Uterus (tissue), 4 donors: ENCODE measurements around the gene ANKFY1. TPM values are rescaled to one million over a fixed set of nuclear protein-coding genes. Genes with fewer than 3 reads are reported as not detected.
A peak's percentile ranks its signal among the peaks of the same experiment; 100 is the strongest.

Source experiments
- DNase-seq, 2 donors: peaks; one replicate each; pipeline ENCODE4 v3.0.0-alpha.2; 2019 to 2020
- H3K27ac ChIP-seq, 2 donors: fragments of 200-600 bp; sonication (generic); 1 replicate in 1 of 2; 2 replicates in 1 of 2; pipeline ENCODE4 v1.5.1; 2016 to 2018
- H3K27me3 ChIP-seq, 2 donors: fragments of 200-600 bp; sonication (generic); one replicate each; pipeline ENCODE4 v1.5.1; 2018 to 2019; ENCODE audit warnings: control low read depth in 1 of 2
- H3K36me3 ChIP-seq, 2 donors: fragments of 200-600 bp; sonication (generic); one replicate each; pipeline ENCODE4 v1.5.1; 2019; ENCODE audit warnings: control low read depth in 1 of 2
- H3K4me1 ChIP-seq, 2 donors: fragments of 200-600 bp; sonication (generic); one replicate each; pipeline ENCODE4 v1.5.1; 2018 to 2019; ENCODE audit warnings: control low read depth in 1 of 2
- H3K4me3 ChIP-seq, 2 donors: fragments of 200-600 bp; sonication (generic); 1 replicate in 1 of 2; 2 replicates in 1 of 2; pipeline ENCODE4 v1.5.1; 2018 to 2019; ENCODE audit warnings: mild to moderate bottlenecking in 1 of 2
- H3K9me3 ChIP-seq, 2 donors: fragments of 200-600 bp; sonication (generic); one replicate each; pipeline ENCODE4 v1.5.1; 2019; ENCODE audit warnings: control low read depth in 1 of 2
- CTCF ChIP-seq, 4 experiments: fragments of 200-600 bp in 2 of 4; fragments of 450-650 bp in 2 of 4; sonication (generic) in 2 of 4; IDR thresholded peaks; one replicate each; pipeline ENCODE4 v1.5.1; 2016 to 2019; ENCODE audit warnings: antibody characterized with exemption in 4 of 4, mild to moderate bottlenecking in 2 of 4, moderate library complexity in 1 of 4
- POLR2A ChIP-seq, 2 donors: fragments of 450-650 bp; IDR thresholded peaks; one replicate each; pipeline ENCODE4 v1.6.1; 2016; ENCODE audit warnings: antibody characterized with exemption in 2 of 2, mild to moderate bottlenecking in 1 of 2, moderate library complexity in 1 of 2
- intact Hi-C: fragments of 100-400 bp; cut with DNase I; formaldehyde crosslinking; loops from one replicate; pipeline ENCODE4 v1.15.1; 2023; ENCODE audit warnings: low total_unique reads
- total RNA-seq, 4 donors: library from RNA; depleted of rRNA in 3 of 4; stranded (reverse); fragments of >200 nt in 3 of 4; gene quantifications; one replicate each; pipeline versions ENCODE4 v1.1.0 to v1.2.4, GENCODE V29; 2014 to 2023
- donor health status: DM: yes; HTN: yes; CAD: no.

ANKFY1 gene
- total RNA-seq, 4 donors from 2014 or later, result 17.6 to 69.5 (median 52.8) TPM

DNA sequence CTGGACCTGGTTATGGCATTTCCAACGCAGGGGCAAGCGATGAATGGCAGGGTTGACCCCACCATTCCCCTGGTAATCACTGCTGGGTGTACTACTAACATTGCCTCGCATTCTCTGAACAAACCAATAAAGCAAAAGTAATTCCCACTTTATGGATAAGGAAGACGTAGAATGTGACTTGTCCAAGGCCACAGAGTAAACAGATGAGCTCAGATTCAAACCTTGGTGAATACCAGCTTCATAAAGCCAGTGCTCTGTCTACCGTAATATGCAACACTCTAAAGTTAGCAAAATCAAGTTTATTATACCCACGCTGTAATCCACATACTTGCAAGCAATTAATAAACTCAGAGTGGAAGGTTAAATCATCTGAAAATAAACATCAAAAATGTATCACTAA, 59.6 kb downstream of the ANKFY1 start:
- Histone ChIP-seq H3K27ac (peak overlapping the region; percentile 71 to 94), H3K4me3 (no peak overlapping the region), H3K27me3 (no peaks in the 10 kb centered on the region), H3K36me3 (no peaks in the 10 kb centered on the region), H3K9me3 (no peaks in the 10 kb centered on the region), H3K4me1 (no peaks in the 10 kb centered on the region)
- TF ChIP-seq CTCF (IDR thresholded peaks at IDR 0.05) (no peak), POLR2A (IDR thresholded peaks at IDR 0.05) (no peak)
- intact Hi-C loops, result no loop called here
- no peak for DNase-seq

DNA sequence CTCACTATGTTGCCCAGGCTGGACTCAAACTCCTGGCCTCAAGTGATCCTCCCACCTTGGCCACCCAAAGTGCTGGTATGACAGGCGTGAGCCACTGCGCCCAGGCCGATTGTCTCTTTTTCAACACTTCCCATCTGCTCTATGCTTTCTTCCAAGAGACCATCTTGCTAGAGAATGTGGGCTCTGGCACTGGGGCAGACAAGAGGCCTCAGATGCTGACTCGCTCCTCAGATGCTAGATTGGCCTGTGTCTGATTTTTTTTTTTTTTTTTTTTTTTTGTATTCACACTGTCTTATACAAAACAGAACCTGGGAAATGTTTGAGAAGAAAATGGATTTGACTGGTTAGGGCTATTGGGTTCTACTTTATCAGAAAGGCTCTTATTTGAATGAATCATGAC, 62.6 kb downstream of the ANKFY1 start:
- intact Hi-C loops, result no loop called here
- Histone ChIP-seq H3K36me3 (no peaks in the 10 kb centered on the region), H3K27ac (no peak overlapping the region)

DNA sequence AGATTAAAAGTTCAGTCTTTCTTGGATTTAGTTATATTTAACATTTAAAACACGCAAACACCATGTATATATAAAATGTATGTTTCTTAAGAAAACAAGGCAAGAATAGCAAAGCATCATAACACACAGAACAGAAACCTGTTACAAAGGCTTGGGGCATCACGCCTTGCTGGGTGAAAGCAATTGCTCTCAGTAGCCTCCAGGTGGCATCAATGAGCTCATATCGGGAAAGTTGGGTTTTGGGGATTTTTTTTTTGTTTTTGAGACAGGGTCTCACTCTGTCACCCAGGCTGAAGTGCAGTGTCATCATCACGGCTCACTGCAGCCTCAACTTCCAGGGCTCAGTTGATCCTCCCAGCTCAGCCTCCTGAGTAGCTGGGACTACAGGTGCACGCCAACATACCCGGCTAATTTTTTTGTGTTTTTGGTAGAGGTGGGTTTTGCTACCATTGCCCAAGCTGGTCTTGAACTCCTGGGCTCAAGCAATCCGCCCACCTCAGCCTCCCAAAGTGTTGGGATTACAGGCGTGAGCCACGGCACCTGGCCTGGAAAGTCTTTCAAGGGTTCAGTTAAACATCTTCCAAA, 63.9 kb downstream of the ANKFY1 start:
- no peaks in the 10 kb centered on the region for H3K36me3 ChIP-seq
- H3K4me1 ChIP-seq, result peaks cover 0 to 2% of the 10 kb centered on the region in 2 donors
- peak overlapping the region; percentile 37 to 65 for H3K27ac ChIP-seq
- H3K9me3 ChIP-seq, result no peaks in the 10 kb centered on the region
- H3K27me3 ChIP-seq, result no peaks in the 10 kb centered on the region
- intact Hi-C loops, result no loop called here
- H3K4me3 ChIP-seq, result no peak overlapping the region
- no peak for DNase-seq
- TF ChIP-seq POLR2A (IDR thresholded peaks at IDR 0.05), result no peak
- TF ChIP-seq CTCF (IDR thresholded peaks at IDR 0.05), result peak; percentile 42 to 66 (median 52)

More for the DNA sequence above, 62.6 kb downstream of the ANKFY1 start:
- Histone ChIP-seq H3K4me1 (no peaks in the 10 kb centered on the region), H3K27me3 (no peaks in the 10 kb centered on the region), H3K9me3 (no peaks in the 10 kb centered on the region), H3K4me3 (no peak overlapping the region)
- DNase-seq, result no peak
- TF ChIP-seq CTCF (IDR thresholded peaks at IDR 0.05) (no peak), POLR2A (IDR thresholded peaks at IDR 0.05) (no peak)

DNA sequence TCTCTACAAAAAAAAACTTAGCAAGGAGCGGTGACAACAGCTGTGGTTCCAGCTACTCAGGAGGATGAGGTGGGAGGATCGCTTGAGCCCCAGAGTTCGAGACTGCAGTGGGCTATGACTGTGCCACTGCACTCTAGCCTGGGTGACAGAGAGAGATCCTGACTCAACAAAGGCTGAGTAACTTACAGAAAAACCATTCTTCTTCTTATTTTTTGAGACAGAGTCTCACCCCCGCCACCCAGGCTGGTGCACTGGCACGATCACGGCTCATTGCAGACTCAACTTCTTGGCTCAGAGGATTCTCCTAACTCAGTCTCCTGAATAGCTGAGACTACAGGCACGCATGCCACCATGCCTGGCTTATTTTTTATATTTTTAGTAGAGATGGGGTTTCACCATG, 64.8 kb downstream of the ANKFY1 start:
- DNase-seq, result no peak
- Histone ChIP-seq H3K4me3 (no peak overlapping the region), H3K36me3 (no peaks in the 10 kb centered on the region), H3K9me3 (no peaks in the 10 kb centered on the region), H3K27ac (peak overlapping the region; percentile 37 to 65), H3K27me3 (no peaks in the 10 kb centered on the region), H3K4me1 (peaks cover 0 to 4% of the 10 kb centered on the region in 2 donors)
- TF ChIP-seq CTCF (IDR thresholded peaks at IDR 0.05) (no peak), POLR2A (IDR thresholded peaks at IDR 0.05) (no peak)
- intact Hi-C loops, result no loop called here

DNA sequence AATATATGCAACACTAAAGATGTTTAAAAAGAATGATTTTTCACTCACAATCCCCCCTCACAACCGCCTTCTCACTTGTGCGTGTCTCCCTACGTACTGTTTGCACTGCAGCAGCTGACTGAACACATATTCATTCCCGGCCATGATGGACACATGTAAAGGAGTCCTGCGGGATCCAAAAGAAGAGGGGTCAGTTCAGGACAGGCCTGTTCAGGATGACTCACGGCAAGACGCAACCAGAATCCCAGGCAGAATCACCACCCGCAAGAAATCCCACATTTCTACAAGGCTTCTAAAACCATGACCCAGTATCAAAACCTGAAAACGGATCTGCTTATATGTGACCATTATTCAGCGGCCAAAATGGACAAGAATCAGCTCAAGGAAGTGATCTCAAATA, 68.5 kb downstream of the ANKFY1 start:
- no peak for DNase-seq
- TF ChIP-seq CTCF (IDR thresholded peaks at IDR 0.05) (no peak), POLR2A (IDR thresholded peaks at IDR 0.05) (no peak)
- H3K27ac ChIP-seq, result peak overlapping the region; percentile 38 to 62

More for the DNA sequence above, 68.5 kb downstream of the ANKFY1 start:
- no peak overlapping the region for H3K4me3 ChIP-seq
- no peaks in the 10 kb centered on the region for H3K27me3 ChIP-seq
- no peaks in the 10 kb centered on the region for H3K36me3 ChIP-seq
- intact Hi-C loops, result no loop called here
- no peaks in the 10 kb centered on the region for H3K9me3 ChIP-seq
- H3K4me1 ChIP-seq, result peaks cover 0 to 4% of the 10 kb centered on the region in 2 donors
